Neutrophil (primary cell): ENCODE measurements around the gene GPR89A.

Source experiments
- H3K27ac ChIP-seq: fragments of 200-600 bp; sonication (generic); 2 replicates; pipeline ENCODE4 v1.5.1; 2016; ENCODE audit warnings: mild to moderate bottlenecking, moderate library complexity
- H3K27me3 ChIP-seq: fragments of 200-600 bp; sonication (generic); 2 replicates; pipeline ENCODE4 v1.6.0; 2016; ENCODE audit warnings: mild to moderate bottlenecking
- H3K36me3 ChIP-seq: fragments of 200-600 bp; sonication (generic); 2 replicates; pipeline ENCODE4 v1.5.1; 2017
- H3K4me1 ChIP-seq, 2 experiments: fragments of 200-600 bp in 1 of 2; sonication (generic) in 1 of 2; 1 replicate in 1 of 2; 2 replicates in 1 of 2; pipeline versions ENCODE4 v1.5.1 to v1.6.1; 2013 to 2016; ENCODE audit warnings: low read depth in 1 of 2, low read length in 1 of 2, mild to moderate bottlenecking in 1 of 2, moderate library complexity in 1 of 2; ENCODE audit not compliant: control insufficient read depth in 1 of 2, insufficient read depth in 1 of 2
- H3K4me3 ChIP-seq, 2 experiments: fragments of 200-600 bp in 1 of 2; sonication (generic) in 1 of 2; 1 replicate in 1 of 2; 2 replicates in 1 of 2; pipeline ENCODE4 v1.5.1; 2013 to 2016; ENCODE audit warnings: low read depth in 1 of 2, low read length in 1 of 2, mild to moderate bottlenecking in 1 of 2, moderate library complexity in 1 of 2
- H3K9me3 ChIP-seq: fragments of 200-600 bp; sonication (generic); 2 replicates; pipeline ENCODE4 v1.5.1; 2016
- TF ChIP-seq, protein P1 (sequence below): fragments of 200-600 bp; sonication (generic); IDR thresholded peaks from 2 replicates; pipeline ENCODE4 v1.5.1; 2016; ENCODE audit warnings: antibody characterized with exemption

Gene GPR89A

DNA sequence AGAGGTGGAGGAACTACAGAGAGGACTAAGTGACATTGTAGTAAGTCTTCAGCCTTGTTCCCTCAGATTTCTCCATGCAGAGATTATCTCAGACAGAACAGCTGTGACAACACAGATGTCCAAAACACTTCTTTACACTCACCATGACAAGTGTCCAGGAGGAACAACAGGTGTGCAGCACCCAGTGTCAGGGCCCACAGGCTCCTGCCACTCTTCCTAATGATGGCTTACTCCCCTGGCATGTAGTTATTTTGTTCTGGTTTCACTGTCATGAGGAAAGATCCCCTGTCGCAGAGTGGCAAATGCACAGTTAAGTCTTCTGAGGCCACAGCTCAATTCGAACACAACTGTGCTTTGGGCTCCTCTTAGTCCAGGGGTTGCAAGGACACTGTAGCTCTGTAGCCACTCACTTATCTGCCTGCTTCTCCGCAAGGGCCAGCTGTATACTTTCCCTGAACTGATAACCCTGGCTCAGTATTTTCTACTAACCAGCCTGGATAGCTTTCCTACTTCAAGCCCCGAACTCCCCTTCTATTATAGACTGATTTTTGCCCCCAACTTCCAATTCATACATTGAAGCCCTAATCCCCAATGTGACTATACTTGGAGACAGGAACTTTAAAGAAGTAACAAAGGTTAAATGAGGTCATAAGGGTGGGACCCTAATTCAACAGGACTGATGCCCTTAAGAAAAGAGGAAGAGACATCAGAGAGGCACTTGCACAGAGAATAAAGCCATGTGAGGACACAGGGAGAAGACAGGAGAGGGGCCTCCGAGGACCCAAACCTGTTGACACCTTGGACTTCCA, 88.2 kb downstream of the GPR89A start:
- TF ChIP-seq, protein P1, sequence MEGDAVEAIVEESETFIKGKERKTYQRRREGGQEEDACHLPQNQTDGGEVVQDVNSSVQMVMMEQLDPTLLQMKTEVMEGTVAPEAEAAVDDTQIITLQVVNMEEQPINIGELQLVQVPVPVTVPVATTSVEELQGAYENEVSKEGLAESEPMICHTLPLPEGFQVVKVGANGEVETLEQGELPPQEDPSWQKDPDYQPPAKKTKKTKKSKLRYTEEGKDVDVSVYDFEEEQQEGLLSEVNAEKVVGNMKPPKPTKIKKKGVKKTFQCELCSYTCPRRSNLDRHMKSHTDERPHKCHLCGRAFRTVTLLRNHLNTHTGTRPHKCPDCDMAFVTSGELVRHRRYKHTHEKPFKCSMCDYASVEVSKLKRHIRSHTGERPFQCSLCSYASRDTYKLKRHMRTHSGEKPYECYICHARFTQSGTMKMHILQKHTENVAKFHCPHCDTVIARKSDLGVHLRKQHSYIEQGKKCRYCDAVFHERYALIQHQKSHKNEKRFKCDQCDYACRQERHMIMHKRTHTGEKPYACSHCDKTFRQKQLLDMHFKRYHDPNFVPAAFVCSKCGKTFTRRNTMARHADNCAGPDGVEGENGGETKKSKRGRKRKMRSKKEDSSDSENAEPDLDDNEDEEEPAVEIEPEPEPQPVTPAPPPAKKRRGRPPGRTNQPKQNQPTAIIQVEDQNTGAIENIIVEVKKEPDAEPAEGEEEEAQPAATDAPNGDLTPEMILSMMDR = no peak
- H3K4me1 ChIP-seq = no peaks in the 10 kb centered on the region

DNA sequence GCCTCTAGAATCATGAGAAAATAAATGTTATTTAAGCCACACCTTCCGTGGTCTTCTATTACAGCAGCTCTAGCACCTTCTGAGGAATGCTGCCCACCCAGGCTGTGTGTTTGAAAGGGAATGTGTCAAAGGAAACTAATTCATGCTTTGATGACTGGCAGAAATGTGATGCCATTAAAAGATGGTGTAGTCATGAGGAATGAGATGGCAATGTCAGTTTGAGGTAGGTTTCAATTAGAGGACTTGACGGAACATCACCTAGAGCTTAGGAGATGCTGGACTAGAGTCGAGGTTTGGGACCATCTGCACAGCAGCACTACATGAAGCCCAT, 88.8 kb downstream of the GPR89A start:
- Histone ChIP-seq H3K4me1 (no peaks in the 10 kb centered on the region), H3K9me3 (no peaks in the 10 kb centered on the region), H3K27me3 (no peaks in the 10 kb centered on the region), H3K4me3 (no peak overlapping the region), H3K27ac (no peak overlapping the region), H3K36me3 (no peaks in the 10 kb centered on the region)
- TF ChIP-seq, protein P1 = no peak

More for the DNA sequence above, 88.2 kb downstream of the GPR89A start:
- no peaks in the 10 kb centered on the region for H3K27me3 ChIP-seq
- H3K9me3 ChIP-seq = no peaks in the 10 kb centered on the region
- no peak overlapping the region for H3K4me3 ChIP-seq
- H3K27ac ChIP-seq = no peak overlapping the region
- H3K36me3 ChIP-seq = no peaks in the 10 kb centered on the region

DNA sequence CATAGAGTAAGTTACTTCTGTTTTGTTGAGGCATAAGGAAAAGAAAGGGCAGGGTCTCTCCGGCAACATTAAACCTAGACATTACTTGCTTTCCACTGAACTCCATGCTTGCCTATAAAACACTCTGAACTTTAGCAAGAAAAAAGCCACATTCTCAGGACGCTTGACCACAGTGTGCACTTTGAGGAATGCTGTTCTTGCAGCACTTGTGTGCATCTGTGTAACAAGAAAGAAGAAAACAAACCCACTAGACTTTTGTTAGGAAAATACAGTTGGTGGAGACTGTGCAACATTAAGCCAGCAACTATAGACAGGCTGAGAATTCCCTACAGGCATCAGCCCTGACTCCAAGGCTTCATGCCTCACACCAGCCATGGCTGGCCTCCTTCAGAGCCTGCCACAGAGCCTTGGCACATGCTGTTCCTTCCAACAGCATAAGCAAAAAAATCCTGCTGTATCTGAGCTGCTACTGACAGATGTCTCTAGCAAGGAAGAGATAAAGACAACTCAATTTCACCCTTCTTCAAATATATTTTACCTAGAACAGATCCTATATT, 93.6 kb downstream of the GPR89A start:
- Histone ChIP-seq H3K27ac (no peak overlapping the region), H3K36me3 (no peaks in the 10 kb centered on the region), H3K27me3 (no peaks in the 10 kb centered on the region), H3K4me1 (no peaks in the 10 kb centered on the region), H3K4me3 (no peak overlapping the region), H3K9me3 (no peaks in the 10 kb centered on the region)
- TF ChIP-seq, protein P1 = no peak

DNA sequence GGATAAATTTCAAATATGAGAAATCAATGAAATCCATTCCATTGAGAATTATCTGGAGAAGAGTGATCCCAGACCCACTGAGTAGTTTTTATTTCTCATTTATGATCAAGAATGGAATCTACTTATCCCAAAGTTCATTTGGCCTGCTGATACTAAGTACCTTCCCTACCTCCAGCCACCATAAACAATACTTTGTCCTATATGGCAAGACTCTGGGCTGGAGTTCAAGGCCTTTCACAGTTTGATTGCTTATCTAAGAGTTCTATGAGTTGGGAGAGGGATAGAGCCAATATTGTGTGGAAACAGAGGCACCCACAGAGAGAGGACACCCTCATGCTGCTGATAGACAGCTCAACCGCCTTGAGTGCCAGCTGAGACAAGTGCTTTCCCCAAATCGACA, 94.3 kb downstream of the GPR89A start:
- TF ChIP-seq, protein P1 = no peak
- Histone ChIP-seq H3K4me3 (no peak overlapping the region), H3K9me3 (no peaks in the 10 kb centered on the region), H3K36me3 (no peaks in the 10 kb centered on the region), H3K27me3 (no peaks in the 10 kb centered on the region), H3K27ac (no peak overlapping the region), H3K4me1 (no peaks in the 10 kb centered on the region)

DNA sequence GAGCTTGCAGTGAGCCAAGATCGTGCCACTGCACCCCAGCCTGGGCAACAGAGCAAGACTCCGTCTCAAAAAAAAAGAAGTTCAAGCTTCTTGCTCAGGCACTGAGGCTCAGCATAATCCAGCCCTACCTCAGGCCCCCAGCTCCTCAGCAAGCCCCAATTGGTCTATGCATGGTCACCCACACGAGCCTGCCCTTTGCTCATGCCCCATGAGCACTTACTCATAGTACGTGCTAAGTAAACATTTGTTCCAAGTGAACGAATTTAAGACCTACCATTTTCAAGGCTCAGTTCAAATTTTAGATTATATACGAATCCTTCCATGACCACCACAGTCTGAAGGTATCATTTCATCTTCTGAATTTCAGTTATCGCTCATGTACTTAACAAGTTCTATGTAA, 95.0 kb downstream of the GPR89A start:
- Histone ChIP-seq H3K9me3 (no peaks in the 10 kb centered on the region), H3K27ac (no peak overlapping the region), H3K36me3 (no peaks in the 10 kb centered on the region), H3K4me3 (no peak overlapping the region), H3K27me3 (no peaks in the 10 kb centered on the region), H3K4me1 (no peaks in the 10 kb centered on the region)
- TF ChIP-seq, protein P1 = no peak
